Progenitor cell of endocrine pancreas (in vitro differentiated cells): Measurements from ENCODE around the gene ELN. TPM values are rescaled to one million over a fixed set of nuclear protein-coding genes. Genes with fewer than 3 reads are reported as not detected.

Experiments
- DNase-seq: peaks from one replicate; pipeline ENCODE4 v3.0.0; 2021; ENCODE audit warnings: low spot score; ENCODE audit not compliant: unreplicated experiment
- H3K27ac Mint-ChIP-seq: 2 replicates; pipeline ENCODE4 v1.8.0; 2021; ENCODE audit warnings: mild to moderate bottlenecking, moderate library complexity, mixed read lengths
- H3K27me3 Mint-ChIP-seq: 2 replicates; pipeline ENCODE4 v1.8.0; 2021; ENCODE audit warnings: mixed read lengths
- H3K36me3 Mint-ChIP-seq: 2 replicates; pipeline ENCODE4 v1.8.0; 2022; ENCODE audit warnings: mixed read lengths; ENCODE audit not compliant: insufficient read depth
- H3K4me1 Mint-ChIP-seq: 2 replicates; pipeline ENCODE4 v1.8.0; 2021; ENCODE audit warnings: low read depth, mixed read lengths
- H3K4me3 Mint-ChIP-seq: 2 replicates; pipeline ENCODE4 v1.8.0; 2021; ENCODE audit warnings: low read depth, mild to moderate bottlenecking, moderate library complexity, mixed read lengths
- H3K9me3 Mint-ChIP-seq: 2 replicates; pipeline ENCODE4 v1.8.0; 2021; ENCODE audit warnings: low read depth, mixed read lengths
- CTCF ChIP-seq: fragments of 200-600 bp; sonication (generic); IDR thresholded peaks from one replicate; pipeline ENCODE4 v1.5.0; 2021; ENCODE audit warnings: antibody characterized with exemption, mild to moderate bottlenecking; ENCODE audit not compliant: unreplicated experiment
- total RNA-seq: library from RNA; stranded (reverse); gene quantifications from 2 replicates; pipeline ENCODE4 v1.2.1, GENCODE V29; 2021

The ELN gene
- total RNA-seq, 1 donor from 2014 or later = 0.26 TPM

DNA sequence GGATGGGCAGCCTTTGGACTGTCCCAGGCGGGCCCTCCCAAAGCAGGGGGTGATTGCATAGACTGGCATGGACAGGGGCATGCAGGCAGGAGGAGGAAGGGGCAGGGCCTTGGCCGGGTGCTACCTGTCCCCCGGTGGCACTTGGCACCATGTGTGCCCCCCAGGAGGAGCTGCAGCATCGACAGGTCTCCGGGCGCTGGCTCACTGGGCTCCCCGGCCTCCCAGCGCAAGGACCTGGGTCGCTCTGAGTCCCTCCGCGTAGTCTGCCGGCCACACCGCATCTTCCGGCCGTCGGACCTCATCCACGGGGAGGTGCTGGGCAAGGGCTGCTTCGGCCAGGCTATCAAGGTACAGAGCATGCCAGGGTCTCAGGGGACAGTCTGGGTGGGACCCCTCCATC lies 78.9 kb downstream of the ELN start:
- peaks cover 12% of the 10 kb centered on the region for H3K36me3 Mint-ChIP-seq

GRCh38 chr7:74115326-74115725 lies 87.4 kb downstream of the ELN start:
- H3K9me3 Mint-ChIP-seq = no peaks in the 10 kb centered on the region
- TF ChIP-seq CTCF = no peak
- no peak overlapping the region for H3K4me3 Mint-ChIP-seq
- H3K36me3 Mint-ChIP-seq = peaks cover 16% of the 10 kb centered on the region
- DNase-seq = no peak
- no peaks in the 10 kb centered on the region for H3K4me1 Mint-ChIP-seq
- no peak overlapping the region for H3K27ac Mint-ChIP-seq
- H3K27me3 Mint-ChIP-seq = no peaks in the 10 kb centered on the region

More for the DNA sequence above, 78.9 kb downstream of the ELN start:
- Mint-ChIP-seq H3K27me3 (no peaks in the 10 kb centered on the region), H3K9me3 (no peaks in the 10 kb centered on the region), H3K27ac (no peak overlapping the region), H3K4me1 (no peaks in the 10 kb centered on the region), H3K4me3 (no peak overlapping the region)
- DNase-seq = no peak
- TF ChIP-seq CTCF = no peak

DNA sequence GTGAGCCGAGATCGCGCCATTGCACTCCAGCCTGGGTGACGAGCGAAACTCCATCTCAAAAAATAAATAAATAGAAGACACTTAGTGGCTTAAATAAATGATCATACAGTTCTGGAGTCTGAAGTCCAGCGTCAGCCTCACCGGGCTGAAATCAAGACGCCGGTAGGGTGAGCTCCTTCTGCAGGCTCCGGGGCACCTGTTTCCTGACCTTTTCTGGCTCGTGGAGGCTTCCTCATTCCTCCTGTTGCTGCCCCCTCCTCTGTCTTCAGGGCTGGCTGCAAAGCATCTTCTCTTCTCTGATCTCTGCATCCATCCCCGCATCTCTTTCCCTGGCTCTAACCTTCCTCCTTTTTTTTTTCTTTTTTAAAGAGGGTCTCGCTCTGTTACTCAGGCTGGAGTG lies 88.4 kb downstream of the ELN start:
- no peak overlapping the region for H3K27ac Mint-ChIP-seq
- TF ChIP-seq CTCF = no peak
- peaks cover 17% of the 10 kb centered on the region for H3K36me3 Mint-ChIP-seq
- DNase-seq = no peak
- H3K9me3 Mint-ChIP-seq = no peaks in the 10 kb centered on the region
- no peaks in the 10 kb centered on the region for H3K27me3 Mint-ChIP-seq
- no peak overlapping the region for H3K4me3 Mint-ChIP-seq
- no peaks in the 10 kb centered on the region for H3K4me1 Mint-ChIP-seq

Other genes with a start within 250 kb of the ELN start
- 172 and 183 TPM in 2 replicates for gene CLDN4, start 197.2 kb upstream of the ELN start, total RNA-seq
- 13.3 and 13.5 TPM in 2 replicates for gene METTL27, start 185.7 kb upstream of the ELN start, total RNA-seq
- gene TMEM270, start 167.0 kb upstream of the ELN start, total RNA-seq = not detected in 2 replicates
- gene LIMK1, start 55.6 kb downstream of the ELN start, total RNA-seq = 62.7 and 65.1 TPM in 2 replicates
- gene EIF4H, start 146.2 kb downstream of the ELN start, total RNA-seq = 213 and 220 TPM in 2 replicates
- 0.89 and 1.1 TPM in 2 replicates for gene LAT2, start 181.8 kb downstream of the ELN start, total RNA-seq
- 37.0 and 42.1 TPM in 2 replicates for gene RFC2, start 226.2 kb downstream of the ELN start, total RNA-seq